HepG2 (cell line): ENCODE measurements around the gene IFI30. TPM values are rescaled to one million over a fixed set of nuclear protein-coding genes. Genes with fewer than 3 reads are reported as not detected.

Source experiments
- CEBPB ChIP-seq: IDR thresholded peaks from 2 replicates; pipeline ENCODE4 v1.6.1; 2011; ENCODE audit warnings: low read depth, low read length, improper control_type of control experiment, borderline replicate concordance
- ELF4 ChIP-seq: sonication (generic); formaldehyde crosslinking; IDR thresholded peaks from 2 replicates; pipeline ENCODE4 v1.5.0; 2020; ENCODE audit warnings: missing genetic modification reagents, mild to moderate bottlenecking, moderate library complexity, borderline replicate concordance
- GATAD1 ChIP-seq: IDR thresholded peaks from 2 replicates; pipeline ENCODE4 v1.6.1; 2016; ENCODE audit warnings: missing genetic modification reagents, missing compliant biosample characterization
- HMG20A ChIP-seq: IDR thresholded peaks from 2 replicates; pipeline ENCODE4 v1.6.1; 2016; ENCODE audit warnings: borderline replicate concordance
- POLR2AphosphoS5 ChIP-seq: IDR thresholded peaks from 2 replicates; pipeline ENCODE4 v1.6.1; 2012; ENCODE audit warnings: low read depth, low read length
- SATB2 ChIP-seq: sonication (generic); formaldehyde crosslinking; IDR thresholded peaks from 2 replicates; pipeline ENCODE4 v1.5.0; 2020; ENCODE audit warnings: missing genetic modification reagents
- SNAI1 ChIP-seq: sonication (generic); formaldehyde crosslinking; IDR thresholded peaks from 2 replicates; pipeline ENCODE4 v1.5.0; 2020; ENCODE audit warnings: mild to moderate bottlenecking, missing genetic modification reagents, borderline replicate concordance
- ZFX ChIP-seq: sonication (generic); formaldehyde crosslinking; IDR thresholded peaks from 2 replicates; pipeline ENCODE4 v1.4.0; 2020; ENCODE audit warnings: mild to moderate bottlenecking, low read depth, missing genetic modification reagents, moderate library complexity
- ZNF224 ChIP-seq: sonication (generic); formaldehyde crosslinking; IDR thresholded peaks from 2 replicates; pipeline ENCODE4 v1.5.0; 2020; ENCODE audit warnings: mild to moderate bottlenecking, missing genetic modification reagents
- ZNF264 ChIP-seq: sonication (generic); formaldehyde crosslinking; IDR thresholded peaks from 2 replicates; pipeline ENCODE4 v1.4.0; 2020; ENCODE audit warnings: missing genetic modification reagents
- ZNF280B ChIP-seq: sonication (generic); formaldehyde crosslinking; IDR thresholded peaks from 2 replicates; pipeline ENCODE4 v1.5.0; 2020; ENCODE audit warnings: missing genetic modification reagents, mild to moderate bottlenecking, borderline replicate concordance
- polyA plus RNA-seq, 8 experiments: library from polyadenylated mRNA; depleted of rRNA in 3 of 8; stranded (reverse) in 7 of 8; unstranded in 1 of 8; fragments of >200 nt; fragmentation: Illumina TruSeq in 4 of 8; extraction: Trizol in 4 of 8; gene quantifications; 2 replicates each; pipeline versions ENCODE4 v1.2.1 to v1.2.3, GENCODE V29; 2011 to 2016; ENCODE audit warnings: low read depth in 4 of 8, missing spikeins in 1 of 8, mixed read lengths in 1 of 8; ENCODE audit not compliant: insufficient read depth in 1 of 8
- total RNA-seq, 5 experiments: library from RNA; depleted of rRNA; stranded (reverse); fragments of >200 nt; fragmentation: Illumina TruSeq; extraction: Trizol; gene quantifications; 2 replicates each; pipeline ENCODE4 v1.2.3, GENCODE V29; 2016; ENCODE audit warnings: low read depth in 1 of 5
- TF ChIP-seq, protein P1 (sequence below): fragments of 450-650 bp; IDR thresholded peaks from 2 replicates; pipeline ENCODE4 v1.6.1; 2016
- TF ChIP-seq, protein P2 (sequence below), 2 experiments: fragments of 450-650 bp in 1 of 2; sonication (generic) in 1 of 2; formaldehyde crosslinking; IDR thresholded peaks; 2 replicates each; pipeline versions ENCODE4 v1.5.0 to v1.8.0; 2020 to 2022; ENCODE audit warnings: mild to moderate bottlenecking in 1 of 2, missing genetic modification reagents in 1 of 2
- TF ChIP-seq, protein P3 (sequence below), 2 experiments: fragments of 450-650 bp in 1 of 2; sonication (generic) in 1 of 2; formaldehyde crosslinking in 1 of 2; IDR thresholded peaks; 2 replicates each; pipeline versions ENCODE4 v1.6.1 to v1.8.0; 2016 to 2022; ENCODE audit warnings: antibody characterized with exemption in 1 of 2, mild to moderate bottlenecking in 1 of 2, missing genetic modification reagents in 1 of 2

The IFI30 gene
- total and polyA plus RNA-seq, 2 of the 13 experiments (the other 11 are each of a cell fraction or from before 2014, with no cell fraction given): 25.0 to 79.4 TPM

DNA sequence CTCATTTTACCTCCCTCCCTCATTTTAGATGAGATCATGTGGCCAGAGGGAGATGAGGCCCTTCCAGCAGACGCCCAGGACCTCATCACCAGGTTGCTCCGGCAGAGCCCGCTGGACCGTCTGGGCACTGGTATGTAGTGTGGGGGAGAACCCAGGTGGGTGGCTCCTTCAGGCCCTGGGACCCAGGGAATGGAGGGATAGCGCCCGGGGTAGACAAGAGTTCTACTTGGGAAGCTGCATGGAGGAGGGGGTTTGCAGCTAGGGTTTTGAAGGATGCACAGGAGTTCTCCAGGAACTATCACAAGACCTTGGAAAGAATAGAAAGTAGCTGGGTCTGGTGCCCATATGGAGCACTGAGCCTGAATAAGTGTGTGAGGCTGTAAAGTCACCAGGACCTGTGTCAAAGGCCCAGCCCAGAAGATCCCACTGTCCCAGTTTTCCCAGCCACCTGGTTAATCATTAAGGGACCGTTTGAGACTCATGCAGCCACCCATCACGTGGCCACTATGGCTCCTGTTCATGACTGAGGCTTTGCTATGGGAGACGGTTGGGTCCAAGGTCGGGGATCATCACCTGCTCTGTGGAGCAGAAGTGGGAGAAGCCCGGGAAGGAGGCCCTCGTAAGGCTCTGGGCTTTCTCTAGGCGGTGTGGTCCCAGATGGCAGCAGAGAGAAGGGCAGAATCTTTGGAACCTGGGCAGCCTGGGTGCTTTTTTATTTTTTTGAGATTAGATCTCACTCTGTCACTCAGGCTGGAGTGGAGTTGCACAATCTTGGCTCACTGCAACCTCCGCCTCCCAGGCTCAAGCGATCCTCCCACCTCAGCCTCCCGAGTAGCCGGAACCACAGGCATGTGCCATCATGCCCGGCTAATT, 37.7 kb upstream of the IFI30 start (continued):
- TF ChIP-seq ZNF280B (CRISPR knock-in tag): no peak
- peak; percentile 73 for TF ChIP-seq ZFX (CRISPR knock-in tag)
- TF ChIP-seq, protein P1, sequence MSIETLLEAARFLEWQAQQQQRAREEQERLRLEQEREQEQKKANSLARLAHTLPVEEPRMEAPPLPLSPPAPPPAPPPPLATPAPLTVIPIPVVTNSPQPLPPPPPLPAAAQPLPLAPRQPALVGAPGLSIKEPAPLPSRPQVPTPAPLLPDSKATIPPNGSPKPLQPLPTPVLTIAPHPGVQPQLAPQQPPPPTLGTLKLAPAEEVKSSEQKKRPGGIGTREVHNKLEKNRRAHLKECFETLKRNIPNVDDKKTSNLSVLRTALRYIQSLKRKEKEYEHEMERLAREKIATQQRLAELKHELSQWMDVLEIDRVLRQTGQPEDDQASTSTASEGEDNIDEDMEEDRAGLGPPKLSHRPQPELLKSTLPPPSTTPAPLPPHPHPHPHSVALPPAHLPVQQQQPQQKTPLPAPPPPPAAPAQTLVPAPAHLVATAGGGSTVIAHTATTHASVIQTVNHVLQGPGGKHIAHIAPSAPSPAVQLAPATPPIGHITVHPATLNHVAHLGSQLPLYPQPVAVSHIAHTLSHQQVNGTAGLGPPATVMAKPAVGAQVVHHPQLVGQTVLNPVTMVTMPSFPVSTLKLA: peak; percentile 69
- 0 out of 2 replicates have a peak, but pooled peaks have one; percentile 54 for TF ChIP-seq SATB2 (CRISPR knock-in tag)
- peak; percentile 91 for TF ChIP-seq CEBPB
- TF ChIP-seq, protein P2, sequence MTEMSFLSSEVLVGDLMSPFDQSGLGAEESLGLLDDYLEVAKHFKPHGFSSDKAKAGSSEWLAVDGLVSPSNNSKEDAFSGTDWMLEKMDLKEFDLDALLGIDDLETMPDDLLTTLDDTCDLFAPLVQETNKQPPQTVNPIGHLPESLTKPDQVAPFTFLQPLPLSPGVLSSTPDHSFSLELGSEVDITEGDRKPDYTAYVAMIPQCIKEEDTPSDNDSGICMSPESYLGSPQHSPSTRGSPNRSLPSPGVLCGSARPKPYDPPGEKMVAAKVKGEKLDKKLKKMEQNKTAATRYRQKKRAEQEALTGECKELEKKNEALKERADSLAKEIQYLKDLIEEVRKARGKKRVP (CRISPR knock-in tag; IDR thresholded peaks at IDR 0.05): 0 out of 4 replicates have a peak, but pooled peaks of 1 of the 2 experiments have one; percentile 42
- no peak for TF ChIP-seq SNAI1 (CRISPR knock-in tag)
- peak; percentile 72 for TF ChIP-seq POLR2AphosphoS5
- peak; percentile 77; the same call in 1 of the 2 replicates for TF ChIP-seq ZNF264 (CRISPR knock-in tag)
- TF ChIP-seq GATAD1 (CRISPR knock-in tag): no peak
- TF ChIP-seq ZNF224: 0 out of 2 replicates have a peak, but pooled peaks have one; percentile 75
- TF ChIP-seq HMG20A (CRISPR knock-in tag): peak; percentile 62; the same call in 1 of the 2 replicates
- TF ChIP-seq ELF4: no peak
- TF ChIP-seq, protein P3, sequence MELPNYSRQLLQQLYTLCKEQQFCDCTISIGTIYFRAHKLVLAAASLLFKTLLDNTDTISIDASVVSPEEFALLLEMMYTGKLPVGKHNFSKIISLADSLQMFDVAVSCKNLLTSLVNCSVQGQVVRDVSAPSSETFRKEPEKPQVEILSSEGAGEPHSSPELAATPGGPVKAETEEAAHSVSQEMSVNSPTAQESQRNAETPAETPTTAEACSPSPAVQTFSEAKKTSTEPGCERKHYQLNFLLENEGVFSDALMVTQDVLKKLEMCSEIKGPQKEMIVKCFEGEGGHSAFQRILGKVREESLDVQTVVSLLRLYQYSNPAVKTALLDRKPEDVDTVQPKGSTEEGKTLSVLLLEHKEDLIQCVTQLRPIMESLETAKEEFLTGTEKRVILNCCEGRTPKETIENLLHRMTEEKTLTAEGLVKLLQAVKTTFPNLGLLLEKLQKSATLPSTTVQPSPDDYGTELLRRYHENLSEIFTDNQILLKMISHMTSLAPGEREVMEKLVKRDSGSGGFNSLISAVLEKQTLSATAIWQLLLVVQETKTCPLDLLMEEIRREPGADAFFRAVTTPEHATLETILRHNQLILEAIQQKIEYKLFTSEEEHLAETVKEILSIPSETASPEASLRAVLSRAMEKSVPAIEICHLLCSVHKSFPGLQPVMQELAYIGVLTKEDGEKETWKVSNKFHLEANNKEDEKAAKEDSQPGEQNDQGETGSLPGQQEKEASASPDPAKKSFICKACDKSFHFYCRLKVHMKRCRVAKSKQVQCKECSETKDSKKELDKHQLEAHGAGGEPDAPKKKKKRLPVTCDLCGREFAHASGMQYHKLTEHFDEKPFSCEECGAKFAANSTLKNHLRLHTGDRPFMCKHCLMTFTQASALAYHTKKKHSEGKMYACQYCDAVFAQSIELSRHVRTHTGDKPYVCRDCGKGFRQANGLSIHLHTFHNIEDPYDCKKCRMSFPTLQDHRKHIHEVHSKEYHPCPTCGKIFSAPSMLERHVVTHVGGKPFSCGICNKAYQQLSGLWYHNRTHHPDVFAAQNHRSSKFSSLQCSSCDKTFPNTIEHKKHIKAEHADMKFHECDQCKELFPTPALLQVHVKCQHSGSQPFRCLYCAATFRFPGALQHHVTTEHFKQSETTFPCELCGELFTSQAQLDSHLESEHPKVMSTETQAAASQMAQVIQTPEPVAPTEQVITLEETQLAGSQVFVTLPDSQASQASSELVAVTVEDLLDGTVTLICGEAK (IDR thresholded peaks at IDR 0.05): no peak
- TF ChIP-seq, protein P3 (CRISPR knock-in tag; IDR thresholded peaks at IDR 0.05): peak; percentile 48; the same call in 1 of the 2 replicates
